Lung (tissue), 12 donors: ENCODE data around the gene FAM117B. TPM values are rescaled to one million over a fixed set of nuclear protein-coding genes. Genes with fewer than 3 reads are reported as not detected.

Source experiments
- ATAC-seq: fragments of 200-7000 bp; cut with Tn5 transposase; one replicate; pipeline ENCODE4 v1.9.1; 2020; ENCODE audit warnings: moderate number of reproducible peaks; ENCODE audit not compliant: insufficient read depth, low FRiP score
- DNase-seq, 3 donors: peaks; one replicate each; pipeline ENCODE4 v3.0.0-alpha.2; 2013 to 2017
- H3K27ac ChIP-seq, 2 donors: one replicate each; pipeline ENCODE4 v1.5.1; 2013; ENCODE audit warnings: mild to moderate bottlenecking in 2 of 2, moderate library complexity in 2 of 2, control low read depth in 1 of 2, inconsistent platforms in 1 of 2, low read depth in 1 of 2, low read length in 1 of 2
- H3K27me3 ChIP-seq, 3 donors: one replicate each; pipeline ENCODE4 v1.5.1; 2013; ENCODE audit warnings: low read length in 2 of 3; ENCODE audit not compliant: control insufficient read depth in 3 of 3, insufficient read depth in 3 of 3
- H3K36me3 ChIP-seq, 4 donors: one replicate each; pipeline ENCODE4 v1.5.1; 2013; ENCODE audit warnings: low read length in 4 of 4, mild to moderate bottlenecking in 1 of 4, moderate library complexity in 1 of 4; ENCODE audit not compliant: control insufficient read depth in 4 of 4, insufficient read depth in 4 of 4
- H3K4me1 ChIP-seq, 5 donors: one replicate each; pipeline ENCODE4 v1.5.1; 2013; ENCODE audit warnings: low read length in 5 of 5, mild to moderate bottlenecking in 2 of 5, moderate library complexity in 1 of 5; ENCODE audit not compliant: control insufficient read depth in 5 of 5, insufficient read depth in 5 of 5
- H3K4me3 ChIP-seq: one replicate; pipeline ENCODE4 v1.5.1; 2013; ENCODE audit warnings: mild to moderate bottlenecking, control low read depth, moderate library complexity
- H3K9ac ChIP-seq, 2 donors: one replicate each; pipeline ENCODE4 v1.5.1; 2013; ENCODE audit warnings: low read length in 2 of 2, control low read depth in 1 of 2; ENCODE audit not compliant: insufficient read depth in 1 of 2
- H3K9me3 ChIP-seq, 4 donors: one replicate each; pipeline ENCODE4 v1.5.1; 2013; ENCODE audit warnings: low read length in 3 of 4, mild to moderate bottlenecking in 1 of 4, moderate library complexity in 1 of 4; ENCODE audit not compliant: control insufficient read depth in 4 of 4, insufficient read depth in 3 of 4
- WGBS, 2 donors: extraction: QIAGEN DNeasy Blood & Tissue Kit; methylation state at CpG; one replicate each; pipeline ENCODE4 v1.1.7; 2013; 5-methylcytosine and 5-hydroxymethylcytosine counted together
- polyA plus RNA-seq, 2 donors: library from polyadenylated mRNA; stranded (reverse); fragments of 200-250 nt; gene quantifications; one replicate each; pipeline ENCODE4 v1.2.1, GENCODE V29; 2013
- total RNA-seq, 2 donors: library from RNA; depleted of rRNA in 1 of 2; stranded (reverse); fragments of >200 nt in 1 of 2; gene quantifications; one replicate each; pipeline ENCODE4 v1.2.1, GENCODE V29; 2014 to 2021
- TF ChIP-seq, protein P1 (sequence below): IDR thresholded peaks from 2 replicates; pipeline ENCODE4 v1.5.1; 2012; ENCODE audit warnings: mild to moderate bottlenecking; ENCODE audit errors: control extremely low read depth, extremely low read depth
- donor health status: control.
- donor health status: control.
- donor health status: Bipolar disorder and iron deficiency.
- donor health status: healthy.
- donor health status: DM: yes; HTN: yes; CAD: no.

FAM117B gene
- total and polyA plus RNA-seq, 4 donors, result 1.4 to 19.9 (median 4.5) TPM

- DNase-seq (no peak), ATAC-seq (no peak)
- H3K4me1 ChIP-seq, result no peaks in the 10 kb centered on the region
- 90 to 97% methylated on average over 9 of the region's 9 CpGs for WGBS, 2 donors
- H3K9ac ChIP-seq, result no peak overlapping the region
- no peak overlapping the region for H3K27ac ChIP-seq
- TF ChIP-seq, protein P1, sequence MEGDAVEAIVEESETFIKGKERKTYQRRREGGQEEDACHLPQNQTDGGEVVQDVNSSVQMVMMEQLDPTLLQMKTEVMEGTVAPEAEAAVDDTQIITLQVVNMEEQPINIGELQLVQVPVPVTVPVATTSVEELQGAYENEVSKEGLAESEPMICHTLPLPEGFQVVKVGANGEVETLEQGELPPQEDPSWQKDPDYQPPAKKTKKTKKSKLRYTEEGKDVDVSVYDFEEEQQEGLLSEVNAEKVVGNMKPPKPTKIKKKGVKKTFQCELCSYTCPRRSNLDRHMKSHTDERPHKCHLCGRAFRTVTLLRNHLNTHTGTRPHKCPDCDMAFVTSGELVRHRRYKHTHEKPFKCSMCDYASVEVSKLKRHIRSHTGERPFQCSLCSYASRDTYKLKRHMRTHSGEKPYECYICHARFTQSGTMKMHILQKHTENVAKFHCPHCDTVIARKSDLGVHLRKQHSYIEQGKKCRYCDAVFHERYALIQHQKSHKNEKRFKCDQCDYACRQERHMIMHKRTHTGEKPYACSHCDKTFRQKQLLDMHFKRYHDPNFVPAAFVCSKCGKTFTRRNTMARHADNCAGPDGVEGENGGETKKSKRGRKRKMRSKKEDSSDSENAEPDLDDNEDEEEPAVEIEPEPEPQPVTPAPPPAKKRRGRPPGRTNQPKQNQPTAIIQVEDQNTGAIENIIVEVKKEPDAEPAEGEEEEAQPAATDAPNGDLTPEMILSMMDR, result no peak
- peaks cover 0 to 13% (median 0%) of the 10 kb centered on the region in 4 donors for H3K9me3 ChIP-seq
- no peak overlapping the region for H3K4me3 ChIP-seq
- H3K36me3 ChIP-seq, result peaks cover 0 to 3% (median 0%) of the 10 kb centered on the region in 4 donors
- no peaks in the 10 kb centered on the region for H3K27me3 ChIP-seq
Observed at GRCh38 chr2:202681688-202682205, 47.0 kb downstream of the FAM117B start.

DNA sequence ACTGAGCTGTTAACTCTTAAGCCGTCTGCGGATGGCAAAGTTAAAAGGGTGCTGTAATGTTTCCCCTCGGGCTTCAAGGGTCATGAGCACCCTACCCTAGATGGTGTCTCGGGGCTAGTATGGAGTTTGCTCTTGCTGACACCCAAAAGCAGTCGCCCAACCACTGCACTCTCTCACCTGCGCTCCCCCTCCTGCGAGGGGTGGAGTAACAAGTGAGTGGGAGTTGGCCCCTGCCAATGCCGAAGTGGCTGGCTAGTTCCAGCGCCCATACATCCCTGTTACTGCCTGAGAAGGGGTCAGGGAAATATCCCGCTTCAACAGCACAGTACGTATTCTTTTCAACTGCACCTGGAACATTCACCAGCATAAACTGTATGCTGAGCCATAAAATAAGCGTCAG, 47.5 kb downstream of the FAM117B start:
- no peak overlapping the region for H3K27ac ChIP-seq
- H3K36me3 ChIP-seq, result peaks cover 0 to 3% (median 0%) of the 10 kb centered on the region in 4 donors
- ATAC-seq (no peak), DNase-seq (no peak)
- H3K4me1 ChIP-seq, result no peaks in the 10 kb centered on the region
- no peak overlapping the region for H3K4me3 ChIP-seq
- H3K9ac ChIP-seq, result no peak overlapping the region
- WGBS, 2 donors, result 93 to 98% methylated on average over 12 of the region's 12 CpGs
- no peaks in the 10 kb centered on the region for H3K27me3 ChIP-seq
- peaks cover 0 to 13% (median 0%) of the 10 kb centered on the region in 4 donors for H3K9me3 ChIP-seq
- TF ChIP-seq, protein P1, result no peak

DNA sequence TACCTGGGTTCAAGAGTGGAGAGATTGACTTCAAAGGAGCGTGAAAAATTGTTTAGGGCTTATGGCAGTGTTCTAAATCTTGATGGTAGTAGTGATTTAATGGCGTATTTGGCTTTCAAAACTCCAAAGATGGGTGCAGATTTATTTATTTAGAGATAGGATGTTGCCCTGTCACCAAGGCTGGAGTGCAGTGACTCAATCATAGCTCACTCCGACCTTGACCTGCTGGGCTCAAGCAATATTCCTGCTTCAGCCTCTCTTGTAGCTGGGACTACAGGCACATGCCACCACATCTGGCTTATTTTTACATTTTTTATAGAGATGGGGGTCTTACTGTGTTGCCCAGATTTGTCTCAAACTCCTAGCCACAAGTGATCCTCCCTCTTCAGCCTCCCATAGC, 52.5 kb downstream of the FAM117B start:
- Histone ChIP-seq H3K9me3 (no peaks in the 10 kb centered on the region), H3K4me3 (no peak overlapping the region), H3K9ac (no peak overlapping the region), H3K27me3 (no peaks in the 10 kb centered on the region), H3K27ac (no peak overlapping the region), H3K36me3 (peaks cover 0 to 2% (median 0%) of the 10 kb centered on the region in 4 donors), H3K4me1 (no peaks in the 10 kb centered on the region)
- DNase-seq, result no peak
- WGBS, 2 donors, result 96 to 97% methylated on average over 3 of the region's 3 CpGs
- TF ChIP-seq, protein P1, result no peak
- no peak for ATAC-seq

DNA sequence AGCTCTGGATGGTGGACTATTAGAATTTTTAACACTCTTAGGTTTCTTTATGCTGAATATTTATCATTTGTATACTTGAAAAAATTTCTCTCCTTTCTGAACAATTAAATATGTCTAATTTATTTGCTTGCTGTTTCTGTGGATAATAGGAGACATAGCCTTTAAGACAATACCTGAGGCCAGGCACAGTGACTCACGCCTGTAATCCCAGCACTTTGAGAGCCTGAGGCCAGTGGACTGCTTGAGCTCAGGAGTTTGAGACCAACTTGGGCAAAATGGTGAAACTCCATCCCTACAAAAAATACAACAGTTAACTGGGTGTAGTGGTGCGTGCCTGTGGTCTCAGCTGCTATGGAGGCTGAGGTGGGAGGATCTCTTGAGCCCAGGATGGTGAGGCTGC, 54.7 kb downstream of the FAM117B start:
- Histone ChIP-seq H3K9me3 (no peaks in the 10 kb centered on the region), H3K4me1 (no peaks in the 10 kb centered on the region)

More for the DNA sequence above, 54.7 kb downstream of the FAM117B start:
- no peak overlapping the region for H3K27ac ChIP-seq
- DNase-seq, result no peak
- WGBS, 2 donors, result 97 to 98% methylated on average over 2 of the region's 2 CpGs
- H3K4me3 ChIP-seq, result no peak overlapping the region
- H3K9ac ChIP-seq, result no peak overlapping the region
- no peaks in the 10 kb centered on the region for H3K27me3 ChIP-seq
- no peaks in the 10 kb centered on the region for H3K36me3 ChIP-seq
- TF ChIP-seq, protein P1, result no peak
- no peak for ATAC-seq
